GM21717 (cell line): ENCODE results near the gene FABP3.

ENCODE experiments used
- ATAC-seq: cut with Tn5 transposase; IDR thresholded peaks from one replicate; pipeline ENCODE4 v1.9.1; 2021; ENCODE audit warnings: mild to moderate bottlenecking, moderate library complexity; ENCODE audit not compliant: unreplicated experiment

The FABP3 gene

DNA sequence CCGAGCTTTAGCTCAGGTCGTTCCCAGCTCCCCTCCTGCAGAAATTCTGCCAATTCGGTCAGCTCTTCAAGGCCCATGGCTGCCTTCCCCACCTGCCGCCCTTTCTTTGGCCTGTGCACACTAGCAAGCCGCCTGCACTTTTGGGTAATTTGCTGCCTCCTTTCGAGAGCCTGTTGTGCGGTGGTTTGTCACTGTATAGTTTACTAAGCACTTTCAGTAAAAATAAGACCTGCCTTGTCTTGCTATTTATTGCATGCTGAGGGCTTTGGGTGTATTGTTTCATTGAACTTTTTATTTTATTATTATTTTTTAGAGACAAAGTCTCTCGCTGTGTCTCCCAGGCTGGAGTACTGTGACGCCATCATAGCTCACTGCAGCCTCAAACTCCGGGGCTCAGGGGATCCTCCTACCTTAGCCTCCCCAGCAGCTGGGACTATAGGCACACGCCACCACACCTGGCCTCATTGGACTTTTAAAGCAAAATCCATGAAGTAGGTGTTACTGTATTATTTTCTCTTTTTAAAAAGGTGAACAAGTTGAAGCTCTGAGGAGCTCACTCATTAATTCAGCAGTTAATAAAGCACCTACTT lies 1.1 kb upstream of the FABP3 start:
- ATAC-seq = no peak

DNA sequence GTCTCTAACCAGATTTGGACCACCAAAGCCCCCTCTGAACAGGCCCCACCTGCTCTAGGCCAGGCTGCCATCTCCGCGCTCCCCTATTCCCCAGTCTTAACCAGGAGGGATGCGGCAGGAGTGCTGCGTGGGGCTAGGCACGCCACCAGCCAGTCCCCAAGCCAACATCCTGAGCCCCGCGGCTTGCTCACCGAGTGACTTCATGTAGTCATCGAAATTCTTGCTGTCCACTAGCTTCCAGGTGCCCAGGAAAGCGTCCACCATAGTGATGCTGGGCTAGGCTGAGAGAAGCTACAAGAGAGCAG lies 173 bp downstream of the FABP3 start:
- ATAC-seq = no peak

DNA sequence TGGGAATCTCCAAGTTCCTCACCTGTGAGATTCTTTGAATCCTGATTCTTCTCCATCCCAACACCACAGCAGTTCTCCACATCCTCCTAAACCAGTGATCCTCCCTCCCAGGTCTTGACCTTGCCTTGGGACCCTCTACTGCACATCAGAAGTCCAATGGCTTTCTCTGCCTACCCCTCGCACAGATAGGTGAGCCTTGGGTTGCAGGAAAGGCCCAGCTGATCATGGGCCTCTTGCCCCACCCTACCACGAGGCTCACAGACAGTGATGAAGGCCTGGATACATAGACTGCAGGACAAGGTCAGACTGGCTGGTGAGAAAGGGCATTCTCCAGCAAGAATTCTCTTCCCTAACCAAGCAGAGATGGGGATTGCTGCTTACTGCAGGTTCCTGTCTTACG lies 825 bp downstream of the FABP3 start:
- ATAC-seq = no peak

DNA sequence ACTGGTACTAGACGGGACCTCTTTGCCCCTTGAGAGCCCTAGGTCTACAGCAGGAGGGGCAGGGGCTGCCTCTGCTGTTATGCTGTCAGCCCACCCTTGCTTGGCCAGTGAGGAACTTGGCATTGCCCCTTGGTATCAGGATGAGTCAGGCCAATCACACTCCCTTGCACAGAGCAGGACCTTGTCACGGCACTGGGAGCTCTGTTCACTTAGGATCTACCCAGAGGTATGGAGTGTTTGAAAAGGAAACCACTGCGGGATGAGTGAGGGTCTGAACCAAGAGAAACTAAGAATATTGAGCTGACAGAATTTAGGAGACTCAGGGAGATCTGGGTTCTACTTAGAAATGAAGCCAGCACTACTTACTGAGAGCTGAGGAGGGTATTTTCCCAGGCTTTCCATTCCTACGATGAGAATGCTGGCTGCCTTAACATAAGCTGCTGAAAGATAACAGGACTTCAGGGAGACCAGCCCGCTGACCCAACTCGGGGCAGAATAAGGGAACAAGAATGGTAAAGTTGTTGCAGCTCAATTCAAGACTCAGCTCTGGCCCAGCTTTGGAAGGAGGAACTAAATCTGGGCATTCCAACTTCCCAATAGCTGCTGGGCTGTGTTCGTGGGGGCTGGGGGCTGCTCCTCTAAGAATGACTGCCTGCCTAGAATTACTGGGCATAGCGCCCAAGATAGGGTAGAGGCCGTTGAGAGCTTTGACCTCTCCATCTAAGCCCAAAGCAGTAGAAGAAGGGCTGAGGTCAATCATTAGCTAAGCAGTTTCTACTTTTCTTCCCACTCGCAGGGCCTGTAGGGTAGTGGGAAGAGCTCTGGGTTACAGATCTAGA lies 1.5 kb downstream of the FABP3 start:
- ATAC-seq = no peak

DNA sequence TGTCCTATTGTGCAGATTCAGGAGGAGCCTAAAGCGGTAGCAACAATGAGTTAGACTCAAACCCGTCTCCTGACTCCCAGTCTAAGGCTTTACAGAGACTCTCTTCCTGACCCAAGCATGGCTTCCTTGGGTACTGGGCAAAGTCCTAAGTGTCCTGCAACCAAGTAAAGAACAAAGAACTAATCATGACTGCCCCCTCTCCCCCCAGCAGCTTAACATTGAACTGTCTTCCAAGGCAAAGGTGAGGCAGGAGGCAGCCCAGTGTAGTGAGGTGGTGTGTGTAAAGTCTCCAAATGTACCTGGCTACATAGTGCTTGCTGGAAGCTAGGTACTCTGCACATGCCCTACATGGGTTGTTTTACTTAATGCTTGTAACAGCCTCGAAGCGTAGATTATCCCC lies 2.3 kb downstream of the FABP3 start:
- ATAC-seq = no peak

DNA sequence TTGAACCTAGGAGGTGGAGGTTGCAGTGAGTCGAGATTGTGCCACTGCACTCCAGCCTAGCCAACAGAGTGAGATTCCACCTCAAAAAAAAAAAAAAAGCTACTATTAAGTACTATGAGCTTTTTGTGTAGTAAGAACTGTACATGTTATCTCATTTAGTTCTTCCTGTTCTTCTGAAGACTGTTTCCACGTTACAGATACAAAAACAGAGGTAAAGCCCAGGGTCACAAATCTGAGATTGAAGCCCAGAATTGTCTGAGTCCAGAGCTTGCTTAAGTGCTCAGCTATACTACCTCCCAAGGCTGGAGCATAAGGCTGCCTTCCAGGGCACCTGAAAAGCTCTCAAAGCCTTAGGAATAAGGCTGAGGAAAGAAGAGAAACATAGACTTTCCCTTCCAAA lies 2.9 kb downstream of the FABP3 start:
- no peak for ATAC-seq

DNA sequence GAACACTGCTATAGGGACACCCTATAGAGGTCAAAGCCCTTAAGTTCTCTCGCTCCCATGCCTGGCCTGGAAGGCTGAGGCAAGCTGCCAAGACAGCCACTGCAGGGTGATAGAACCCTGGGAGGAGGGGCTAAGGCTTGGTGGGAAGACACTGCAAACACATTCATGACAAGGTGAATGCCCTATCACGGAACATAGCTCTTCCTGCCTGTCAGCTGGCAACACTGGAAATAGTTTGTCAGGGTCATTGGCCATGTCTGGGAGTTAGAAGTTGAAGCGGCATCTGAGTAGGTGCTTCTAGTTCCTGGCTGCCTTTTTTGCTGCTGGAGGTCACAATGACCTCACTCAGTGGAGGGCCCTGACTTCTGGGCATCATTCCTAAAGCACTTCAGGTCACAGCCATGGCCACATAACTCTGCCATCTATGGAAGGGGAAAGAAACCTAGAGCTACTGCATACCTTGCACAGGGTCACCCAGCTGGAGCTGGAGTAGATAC lies 4.2 kb downstream of the FABP3 start:
- ATAC-seq = no peak

DNA sequence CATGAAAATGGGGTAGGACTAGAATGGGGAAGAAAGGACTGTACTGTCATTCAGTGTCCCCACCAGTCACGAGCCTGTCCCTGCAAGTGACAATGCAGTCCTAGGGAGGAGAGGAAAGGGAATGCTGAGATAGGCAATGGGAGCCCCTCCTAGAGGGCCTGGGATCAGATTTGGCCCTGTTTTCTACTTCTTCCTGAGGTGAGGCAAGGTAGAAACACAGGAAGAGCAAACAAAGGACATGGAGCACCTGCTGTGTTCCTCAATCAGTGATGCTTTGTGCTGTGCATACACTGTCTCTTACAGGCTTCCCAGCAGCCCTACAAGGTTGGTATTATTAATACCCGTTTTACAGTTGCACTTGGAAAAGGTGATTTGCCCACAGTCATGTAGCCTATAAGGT lies 6.1 kb downstream of the FABP3 start:
- no peak for ATAC-seq

DNA sequence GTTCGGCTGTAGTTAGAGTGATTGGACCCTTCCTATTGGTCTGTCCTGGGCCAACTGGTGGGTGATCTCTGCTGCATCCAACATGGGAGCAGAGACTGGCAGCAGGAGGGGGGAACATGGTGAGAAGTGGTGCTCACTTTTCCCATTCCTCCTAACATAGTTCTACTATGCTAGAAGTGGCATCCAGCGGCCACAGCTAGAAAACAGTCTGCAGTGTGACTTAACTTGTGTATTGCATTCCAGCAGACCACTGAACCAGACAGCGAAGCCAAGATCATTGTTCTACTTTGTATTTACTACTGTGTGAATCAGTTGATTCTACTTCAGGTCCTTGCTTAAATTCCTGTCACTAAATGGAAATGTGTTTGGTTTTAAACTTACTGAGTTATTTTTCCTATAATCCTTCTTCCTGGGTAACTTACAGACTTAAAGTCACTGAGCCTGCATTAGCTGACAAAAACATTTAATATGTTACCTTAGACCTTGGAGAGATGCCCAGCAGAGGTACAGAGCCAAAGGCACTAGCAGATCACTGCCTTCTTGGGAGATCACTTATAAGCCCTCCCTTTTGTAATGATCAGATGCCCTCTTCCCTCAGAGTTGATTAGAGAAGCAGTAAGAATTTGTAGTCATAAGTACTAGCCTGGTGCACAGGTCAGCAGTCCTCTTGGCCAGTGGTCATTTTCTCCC lies 8.2 kb downstream of the FABP3 start:
- no peak for ATAC-seq

DNA sequence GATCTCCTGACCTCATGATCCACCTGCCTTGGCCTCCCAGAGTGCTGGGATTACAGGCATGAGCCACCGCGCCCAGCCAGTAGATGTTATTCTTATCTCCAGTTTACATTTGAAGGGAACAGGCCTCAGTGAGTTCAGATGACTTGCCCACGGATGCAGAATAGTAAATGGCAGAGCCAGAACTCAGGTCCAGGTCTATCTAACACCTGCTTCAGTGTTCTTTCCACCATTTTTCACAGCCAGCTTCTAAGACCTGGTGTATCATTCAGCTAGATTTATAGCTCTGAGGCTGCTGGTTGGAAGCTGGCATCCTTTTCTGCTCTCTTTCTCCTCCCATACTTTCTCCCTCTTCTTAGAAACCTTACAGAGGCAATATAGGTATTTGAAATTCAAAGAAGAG lies 10.8 kb downstream of the FABP3 start:
- ATAC-seq = no peak

DNA sequence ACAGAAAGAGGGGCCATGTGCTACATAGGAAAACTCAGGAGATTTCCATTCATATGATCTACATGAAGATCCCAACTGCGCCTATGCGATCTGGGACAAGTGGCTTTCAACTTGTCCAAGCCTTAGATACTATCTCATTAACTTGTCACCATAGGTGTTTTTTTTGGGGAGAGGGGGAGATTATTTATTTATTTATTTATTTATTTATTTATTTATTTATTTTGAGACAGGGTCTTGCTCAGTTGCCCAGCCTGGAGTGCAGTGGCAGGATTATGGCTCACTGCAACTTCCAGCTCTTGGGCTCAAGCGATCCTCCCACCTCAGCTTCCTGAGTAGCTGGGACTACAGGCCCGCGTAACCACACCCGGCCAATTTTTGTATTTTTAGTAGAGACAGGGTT lies 11.3 kb downstream of the FABP3 start:
- no peak for ATAC-seq

DNA sequence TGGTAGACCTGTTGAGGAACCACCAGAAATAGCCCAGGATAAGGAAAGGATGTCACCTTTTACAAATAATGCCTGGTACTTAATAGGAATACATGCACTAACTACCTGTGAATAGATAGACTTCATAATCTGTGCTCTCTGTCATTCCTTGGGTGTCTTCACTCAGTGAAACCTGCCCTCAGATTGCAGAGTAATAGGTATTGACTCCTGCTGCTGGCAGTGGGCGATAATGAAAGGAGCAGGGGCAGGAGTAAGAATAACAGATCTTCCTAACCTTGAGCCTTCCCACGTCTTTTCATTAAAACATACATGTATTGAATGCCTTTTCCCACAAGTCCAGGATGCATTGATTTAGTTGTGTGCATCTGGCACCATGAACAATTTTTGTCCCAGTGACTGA lies 16.4 kb downstream of the FABP3 start:
- ATAC-seq = no peak

DNA sequence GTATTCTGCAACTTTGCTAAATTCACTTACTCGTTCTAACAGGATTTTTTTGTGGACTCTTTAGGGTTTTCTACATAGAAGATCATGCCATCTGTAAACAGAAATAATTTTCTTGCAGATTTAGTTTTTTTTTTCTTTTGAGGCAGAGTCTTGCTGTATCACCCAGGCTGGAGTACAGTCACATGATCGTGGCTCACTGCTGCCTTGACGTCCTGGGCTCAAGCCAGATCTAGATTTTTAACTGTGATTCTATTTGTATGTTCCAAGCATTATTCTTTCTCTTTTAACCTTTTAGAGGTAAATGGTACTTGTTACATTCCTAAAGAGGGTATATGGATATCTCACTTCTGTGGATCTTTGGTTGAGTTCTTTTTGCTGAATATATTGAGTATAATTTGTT lies 18.6 kb downstream of the FABP3 start:
- no peak for ATAC-seq

DNA sequence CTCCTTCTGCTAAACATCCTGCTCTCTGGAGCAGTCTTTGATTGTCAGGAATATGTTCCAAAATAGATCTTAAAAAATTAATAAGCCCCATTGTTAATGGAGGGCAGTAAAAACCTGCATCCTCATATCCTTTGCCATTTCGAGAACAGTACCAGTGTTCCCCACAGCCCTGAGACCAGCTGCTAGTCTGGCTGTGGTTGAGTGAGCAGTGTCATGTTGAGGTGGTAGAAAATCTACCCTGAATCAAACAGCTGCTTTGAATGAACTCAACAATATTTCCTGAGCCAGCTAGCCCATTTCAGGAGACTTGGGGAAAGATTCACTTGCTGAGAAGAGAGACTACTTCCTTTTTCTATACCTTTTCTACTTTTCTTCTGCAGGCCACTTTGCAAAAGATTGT lies 24.4 kb downstream of the FABP3 start:
- no peak for ATAC-seq

DNA sequence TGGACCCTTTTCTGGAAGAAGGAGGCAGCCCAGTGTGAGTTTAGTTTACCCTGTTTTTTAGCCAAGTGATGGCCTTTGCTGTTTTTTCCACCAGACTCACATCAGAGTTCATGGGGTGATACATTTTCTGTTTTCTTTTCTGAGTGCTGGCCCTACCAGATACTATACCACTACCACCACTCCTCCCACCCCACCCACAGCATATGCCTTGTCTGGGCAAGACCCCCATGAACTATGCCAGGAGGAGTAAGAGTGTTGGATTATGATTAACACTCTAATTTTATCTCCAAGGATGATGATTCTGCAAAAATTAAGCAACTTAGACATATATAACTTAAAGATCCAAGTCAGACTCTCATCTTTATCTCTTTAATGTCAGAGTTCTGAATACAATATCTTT lies 26.1 kb downstream of the FABP3 start:
- ATAC-seq = no peak

DNA sequence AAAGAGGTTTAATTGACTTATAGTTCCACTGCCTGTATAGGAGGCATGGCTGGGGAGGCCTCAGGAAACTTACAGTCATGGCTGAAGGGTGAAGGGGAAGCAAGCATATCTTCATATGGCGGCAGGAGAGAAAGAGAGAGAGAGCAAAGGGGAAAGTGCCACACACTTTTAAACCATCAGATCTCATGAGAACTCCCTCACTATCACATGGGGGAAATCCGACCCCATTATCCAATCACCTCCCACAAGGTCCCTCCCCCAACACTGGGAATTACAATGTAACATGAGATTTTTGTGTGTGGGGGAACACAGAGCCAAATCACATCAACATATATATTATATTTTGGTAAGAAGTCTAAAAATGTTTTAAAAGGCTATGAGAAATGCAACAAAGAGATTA lies 27.2 kb downstream of the FABP3 start:
- ATAC-seq = no peak

DNA sequence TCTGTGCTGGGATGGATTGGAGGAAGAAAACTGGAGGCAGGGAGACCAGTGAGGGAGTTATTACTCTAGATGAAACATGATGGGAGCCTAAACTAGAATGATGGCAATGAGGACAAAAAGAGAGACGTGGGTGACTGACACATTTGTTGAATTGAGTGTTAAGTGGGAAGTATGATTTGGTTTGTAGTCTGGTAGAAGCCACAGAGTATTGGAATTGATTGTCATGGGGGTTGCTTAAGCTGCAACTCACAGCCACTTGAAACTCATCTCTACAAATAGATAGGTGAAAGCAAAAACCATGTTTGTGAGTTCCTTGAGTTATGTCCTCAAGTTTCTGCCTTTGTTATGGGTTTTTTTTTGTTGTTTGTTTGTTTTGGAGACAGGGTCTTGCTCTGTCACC lies 28.4 kb downstream of the FABP3 start:
- no peak for ATAC-seq

DNA sequence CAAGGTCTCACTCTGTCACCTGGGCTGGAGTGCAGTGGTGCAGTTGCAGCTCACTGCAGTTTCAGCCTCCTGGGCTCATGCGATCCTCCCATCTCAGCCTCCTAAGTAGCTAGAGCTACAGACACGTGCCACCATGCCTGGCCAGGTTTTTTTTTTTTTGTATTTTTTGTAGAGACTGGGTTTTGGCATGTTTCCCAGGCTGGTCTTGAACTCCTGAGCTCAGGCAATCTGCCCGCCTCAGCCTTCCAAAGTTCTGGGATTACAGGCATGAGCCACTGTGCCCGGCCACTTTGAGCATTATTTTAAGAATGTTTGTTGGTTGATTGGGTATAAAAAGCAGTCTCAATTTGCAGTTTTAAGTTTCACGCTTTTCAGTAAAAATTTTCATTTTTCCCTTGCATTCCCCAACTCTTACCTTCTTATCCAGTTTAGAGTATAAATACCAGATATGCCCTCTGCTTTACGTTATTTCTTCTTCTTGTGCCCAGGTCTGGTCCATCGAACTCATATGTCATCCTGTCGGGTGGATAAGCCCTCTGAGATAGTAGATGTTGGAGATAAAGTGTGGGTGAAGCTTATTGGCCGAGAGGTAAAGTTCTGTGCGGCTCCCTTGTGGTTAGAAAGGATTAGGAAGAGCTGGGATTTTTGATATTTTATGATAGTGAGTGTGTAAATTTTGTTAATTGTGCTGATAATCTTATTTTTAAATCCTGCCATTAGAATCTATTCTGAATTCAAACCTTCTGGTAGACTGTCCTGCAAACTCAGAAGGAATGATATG lies 36.0 kb downstream of the FABP3 start:
- ATAC-seq = no peak

DNA sequence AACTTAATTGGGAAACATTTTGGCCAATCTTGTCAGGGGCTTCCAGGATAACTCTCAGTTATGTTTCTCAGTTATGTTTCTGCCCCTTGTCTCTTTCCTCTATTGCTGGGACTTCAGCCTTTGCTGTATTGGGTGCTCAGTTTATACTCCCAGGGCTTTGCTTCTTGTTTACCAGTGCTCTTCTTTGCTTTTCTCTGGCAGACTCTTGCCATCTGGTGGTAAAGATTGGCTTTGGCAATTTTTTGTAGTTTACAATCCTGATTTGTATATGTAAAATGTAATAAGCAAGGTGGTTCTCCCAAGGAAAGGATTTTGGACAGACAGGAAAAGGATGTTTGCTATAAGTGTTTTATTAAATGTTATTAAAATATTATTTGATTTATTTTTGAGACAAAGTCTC lies 37.9 kb downstream of the FABP3 start:
- no peak for ATAC-seq

DNA sequence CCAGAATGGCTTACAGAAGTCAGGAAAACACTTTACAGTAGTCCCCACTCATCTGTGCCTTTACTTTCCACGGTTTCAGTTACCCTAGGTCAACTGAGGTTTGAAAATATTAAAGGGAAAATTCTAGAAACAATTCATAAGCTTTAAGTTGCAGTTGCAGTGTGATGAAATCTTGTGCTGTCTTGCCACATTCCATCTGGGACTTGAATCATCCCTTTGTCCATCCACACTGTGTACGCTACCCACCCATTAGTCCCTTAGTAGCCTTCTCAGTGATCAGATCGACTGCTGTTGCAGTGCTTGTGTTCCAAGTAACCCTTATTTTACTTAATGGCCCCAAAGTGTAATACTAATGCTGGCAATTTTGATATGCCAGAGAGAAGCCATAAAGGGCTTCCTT lies 45.5 kb downstream of the FABP3 start:
- no peak for ATAC-seq

DNA sequence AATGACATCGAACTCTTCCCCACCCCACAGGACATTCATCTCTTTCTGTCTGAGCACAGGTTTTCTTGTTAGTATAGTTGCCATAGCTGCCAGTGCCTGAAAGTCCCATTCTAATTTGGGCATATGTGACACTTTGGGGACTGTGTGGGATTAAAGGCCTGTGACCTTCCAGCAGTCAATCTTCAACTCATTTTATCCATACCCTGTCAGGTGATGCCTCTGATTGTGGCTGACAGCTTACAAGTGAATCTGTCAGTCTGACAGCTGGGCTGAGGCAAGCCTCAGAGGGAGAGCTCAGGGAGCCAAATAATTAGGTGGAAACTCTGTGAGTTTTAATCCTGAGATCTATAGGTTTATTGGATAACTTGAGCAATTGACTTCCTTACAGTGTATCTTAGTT lies 46.4 kb downstream of the FABP3 start:
- no peak for ATAC-seq

DNA sequence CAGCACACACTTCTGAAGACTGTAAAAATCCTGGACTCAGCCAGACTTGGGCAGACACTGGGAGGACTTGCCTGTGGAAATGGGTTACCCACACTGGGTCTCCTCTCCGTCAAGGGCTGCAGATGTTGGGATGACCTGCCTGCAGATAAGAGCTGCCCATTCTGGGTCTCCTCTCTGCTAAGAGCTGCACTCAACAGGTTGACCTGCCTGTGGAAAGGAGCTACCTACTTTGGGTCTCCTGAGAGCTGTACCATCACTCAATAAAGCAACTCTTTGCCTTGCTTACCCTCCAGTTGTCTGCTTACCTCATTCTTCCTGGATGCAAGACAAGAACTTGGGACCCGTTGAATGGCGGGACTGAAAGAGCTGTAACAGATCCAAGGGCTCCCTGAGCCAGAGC lies 47.9 kb downstream of the FABP3 start:
- no peak for ATAC-seq
